Measurements from ENCODE around the gene SERPINA6. TPM values are rescaled to one million over a fixed set of nuclear protein-coding genes. Genes with fewer than 3 reads are reported as not detected.

Gene SERPINA6
- total RNA-seq, 1 experiment from 2014 or later, result not detected

DNA sequence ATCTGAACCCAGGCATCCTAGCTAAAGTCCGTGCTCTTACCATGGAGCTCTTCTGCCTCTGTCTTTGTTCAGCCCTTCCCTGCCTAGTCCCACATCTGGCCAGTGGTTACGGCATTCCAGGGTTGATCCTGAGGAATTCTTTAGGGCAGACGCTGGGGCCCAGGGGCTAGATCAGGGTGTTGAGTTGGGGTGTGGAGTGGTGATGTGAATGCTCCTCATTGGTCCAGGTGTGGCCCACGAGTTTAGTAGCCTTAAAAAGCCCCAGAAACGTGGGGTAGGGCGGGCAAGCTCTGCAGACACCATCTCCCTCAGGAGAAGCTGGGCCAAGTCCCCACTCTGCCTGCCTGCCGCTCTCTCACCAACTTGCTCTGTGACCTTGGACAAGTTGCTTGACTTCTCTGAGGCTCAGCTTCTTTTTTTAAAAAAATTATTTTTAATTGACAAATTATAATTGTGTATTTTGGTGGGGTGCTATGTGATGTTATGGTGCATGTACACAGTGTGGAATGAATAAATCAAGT lies 9.0 kb upstream of the SERPINA6 start:
- ChIA-PET CTCF (no interaction called here), POLR2A (interaction anchor here (0.9 to 1.1 kb wide), 2 partner anchors 13 to 19 kb away, joined by 3 to 4 read pairs; no protein-coding TSS in a partner anchor)
- H3K27ac Mint-ChIP-seq (ENCODE audit: low read depth, unreplicated experiment), result no peak overlapping the region
- no peaks in the 10 kb centered on the region for H3K9me3 Mint-ChIP-seq (ENCODE audit: unreplicated experiment)
- H3K4me1 Mint-ChIP-seq (ENCODE audit: insufficient read depth, unreplicated experiment), result peaks cover 30% of the 10 kb centered on the region
- no peaks in the 10 kb centered on the region for H3K27me3 Mint-ChIP-seq (ENCODE audit: insufficient read depth, unreplicated experiment)
- no peak overlapping the region for H3K4me3 Mint-ChIP-seq (ENCODE audit: unreplicated experiment)
- intact Hi-C loops (cut with micrococcal nuclease), result no loop called here
- TF ChIP-seq, protein P1, sequence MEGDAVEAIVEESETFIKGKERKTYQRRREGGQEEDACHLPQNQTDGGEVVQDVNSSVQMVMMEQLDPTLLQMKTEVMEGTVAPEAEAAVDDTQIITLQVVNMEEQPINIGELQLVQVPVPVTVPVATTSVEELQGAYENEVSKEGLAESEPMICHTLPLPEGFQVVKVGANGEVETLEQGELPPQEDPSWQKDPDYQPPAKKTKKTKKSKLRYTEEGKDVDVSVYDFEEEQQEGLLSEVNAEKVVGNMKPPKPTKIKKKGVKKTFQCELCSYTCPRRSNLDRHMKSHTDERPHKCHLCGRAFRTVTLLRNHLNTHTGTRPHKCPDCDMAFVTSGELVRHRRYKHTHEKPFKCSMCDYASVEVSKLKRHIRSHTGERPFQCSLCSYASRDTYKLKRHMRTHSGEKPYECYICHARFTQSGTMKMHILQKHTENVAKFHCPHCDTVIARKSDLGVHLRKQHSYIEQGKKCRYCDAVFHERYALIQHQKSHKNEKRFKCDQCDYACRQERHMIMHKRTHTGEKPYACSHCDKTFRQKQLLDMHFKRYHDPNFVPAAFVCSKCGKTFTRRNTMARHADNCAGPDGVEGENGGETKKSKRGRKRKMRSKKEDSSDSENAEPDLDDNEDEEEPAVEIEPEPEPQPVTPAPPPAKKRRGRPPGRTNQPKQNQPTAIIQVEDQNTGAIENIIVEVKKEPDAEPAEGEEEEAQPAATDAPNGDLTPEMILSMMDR (IDR thresholded peaks at IDR 0.05; ENCODE audit: unreplicated experiment), result no peak
- no peak for DNase-seq (ENCODE audit: unreplicated experiment)
- BruUV-seq (replicated peaks), result no TSS peak
- no peaks in the 10 kb centered on the region for H3K36me3 Mint-ChIP-seq (ENCODE audit: insufficient read depth, unreplicated experiment)

- TF ChIP-seq, protein P1 (IDR thresholded peaks at IDR 0.05; ENCODE audit: unreplicated experiment), result no peak
- Mint-ChIP-seq H3K27me3 (ENCODE audit: insufficient read depth, unreplicated experiment) (no peaks in the 10 kb centered on the region), H3K4me1 (ENCODE audit: insufficient read depth, unreplicated experiment) (peaks cover 30% of the 10 kb centered on the region), H3K4me3 (ENCODE audit: unreplicated experiment) (no peak overlapping the region), H3K27ac (ENCODE audit: low read depth, unreplicated experiment) (peak overlapping the region; percentile 51), H3K9me3 (ENCODE audit: unreplicated experiment) (no peaks in the 10 kb centered on the region), H3K36me3 (ENCODE audit: insufficient read depth, unreplicated experiment) (no peaks in the 10 kb centered on the region)
- no peak for DNase-seq (ENCODE audit: unreplicated experiment)
- POLR2A ChIA-PET, result interaction anchor here (0.6 to 1.5 kb wide), 6 partner anchors 9 to 19 kb away, joined by 3 to 4 read pairs (median 4); no protein-coding TSS in a partner anchor
- intact Hi-C loops (cut with micrococcal nuclease), result no loop called here
- no TSS peak for BruUV-seq (replicated peaks)
- CTCF ChIA-PET, result interaction anchor here (0.5 to 1.0 kb wide), 2 partner anchors 25 to 217 kb away, joined by 3 to 4 read pairs; no protein-coding TSS in a partner anchor
These were observed 8.3 kb upstream of the SERPINA6 start for GRCh38 chr14:94331462-94331861.

- intact Hi-C loops (cut with micrococcal nuclease), result no loop called here
- BruUV-seq (replicated peaks), result no TSS peak
- no peak overlapping the region for H3K4me3 Mint-ChIP-seq (ENCODE audit: unreplicated experiment)
- H3K4me1 Mint-ChIP-seq (ENCODE audit: insufficient read depth, unreplicated experiment), result peaks cover 30% of the 10 kb centered on the region
- POLR2A ChIA-PET, result interaction anchor here (0.6 to 1.5 kb wide), 4 partner anchors 9 to 18 kb away, joined by 3 to 4 read pairs (median 4); no protein-coding TSS in a partner anchor
- no peaks in the 10 kb centered on the region for H3K9me3 Mint-ChIP-seq (ENCODE audit: unreplicated experiment)
- no peaks in the 10 kb centered on the region for H3K27me3 Mint-ChIP-seq (ENCODE audit: insufficient read depth, unreplicated experiment)
- no peak overlapping the region for H3K27ac Mint-ChIP-seq (ENCODE audit: low read depth, unreplicated experiment)
- CTCF ChIA-PET, result interaction anchor here (0.5 to 1.0 kb wide), 3 partner anchors 24 to 218 kb away, joined by 3 to 4 read pairs (median 4); no protein-coding TSS in a partner anchor
- DNase-seq (ENCODE audit: unreplicated experiment), result peak; percentile 73
- TF ChIP-seq, protein P1 (IDR thresholded peaks at IDR 0.05; ENCODE audit: unreplicated experiment), result no peak
- no peaks in the 10 kb centered on the region for H3K36me3 Mint-ChIP-seq (ENCODE audit: insufficient read depth, unreplicated experiment)
These were observed 7.7 kb upstream of the SERPINA6 start for GRCh38 chr14:94330857-94331256.

DNA sequence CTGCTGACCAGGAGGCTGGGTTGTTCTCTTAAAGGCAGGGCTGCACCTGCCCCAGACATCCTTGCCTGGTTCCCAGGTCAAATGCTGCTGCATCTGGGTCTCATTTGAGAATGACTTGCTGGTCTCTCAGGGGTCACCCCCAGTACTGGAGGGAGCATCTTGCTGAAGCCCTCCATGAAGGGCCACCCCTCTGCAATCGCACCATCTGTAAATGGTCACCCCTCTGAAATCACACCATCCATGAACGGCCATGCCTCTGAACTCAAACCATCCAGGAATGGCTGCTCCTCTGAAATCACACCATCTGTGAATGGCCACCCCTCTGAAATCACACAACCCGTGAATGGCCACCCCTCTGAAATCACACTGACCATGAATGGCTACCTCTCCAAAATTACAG lies 7.3 kb upstream of the SERPINA6 start:
- POLR2A ChIA-PET, result interaction anchor here (1.5 kb wide), 2 partner anchors 12 to 14 kb away, joined by 4 read pairs; no protein-coding TSS in a partner anchor

More for the DNA sequence above, 7.3 kb upstream of the SERPINA6 start:
- Mint-ChIP-seq H3K27ac (ENCODE audit: low read depth, unreplicated experiment) (no peak overlapping the region), H3K4me3 (ENCODE audit: unreplicated experiment) (no peak overlapping the region), H3K36me3 (ENCODE audit: insufficient read depth, unreplicated experiment) (no peaks in the 10 kb centered on the region), H3K4me1 (ENCODE audit: insufficient read depth, unreplicated experiment) (peaks cover 28% of the 10 kb centered on the region), H3K27me3 (ENCODE audit: insufficient read depth, unreplicated experiment) (no peaks in the 10 kb centered on the region), H3K9me3 (ENCODE audit: unreplicated experiment) (no peaks in the 10 kb centered on the region)
- no peak for DNase-seq (ENCODE audit: unreplicated experiment)
- no TSS peak for BruUV-seq (replicated peaks)
- CTCF ChIA-PET, result interaction anchor here (0.6 to 1.0 kb wide), 2 partner anchors 34 to 218 kb away, joined by 3 to 4 read pairs; no protein-coding TSS in a partner anchor
- TF ChIP-seq, protein P1 (IDR thresholded peaks at IDR 0.05; ENCODE audit: unreplicated experiment), result no peak
- intact Hi-C loops (cut with micrococcal nuclease), result no loop called here

All from MCF 10A (cell line).